ENCODE measurements around the gene ZFYVE1.
A peak's percentile ranks its signal among the peaks of the same experiment; 100 is the strongest.

DNA sequence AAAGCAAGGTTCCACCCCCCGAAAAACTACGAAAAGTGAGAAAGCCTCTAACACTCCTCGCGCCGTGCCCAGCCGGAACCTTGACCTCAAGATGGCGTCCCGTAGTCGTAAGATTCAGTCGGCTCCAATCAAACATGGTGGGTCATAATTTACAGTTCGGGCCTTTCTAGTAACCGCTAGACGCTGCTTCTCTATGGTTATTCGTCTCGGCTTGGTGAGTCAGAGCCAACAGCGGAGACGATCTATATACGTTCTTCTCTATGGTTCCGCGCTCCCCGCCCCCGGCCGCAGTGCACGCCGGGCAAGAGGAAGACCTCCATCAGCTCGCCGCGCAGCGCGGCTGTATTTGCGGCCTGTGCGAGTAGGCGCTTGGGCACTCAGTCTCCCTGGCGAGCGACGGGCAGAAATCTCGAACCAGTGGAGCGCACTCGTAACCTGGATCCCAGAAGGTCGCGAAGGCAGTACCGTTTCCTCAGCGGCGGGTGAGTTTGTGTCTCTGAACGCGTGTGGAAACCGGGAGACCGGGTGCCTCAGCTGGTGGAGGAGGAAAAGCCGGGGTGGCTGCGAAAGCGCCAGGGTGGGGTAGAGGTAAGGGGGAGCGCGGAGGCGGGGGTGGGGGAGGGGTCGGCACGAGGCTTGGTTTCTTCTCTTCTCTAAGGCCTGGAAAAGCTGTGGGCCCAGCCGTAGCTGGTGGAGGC, 31.5 kb upstream of the ZFYVE1 start, which contains the start of gene RBM25:
- TF ChIP-seq, protein P1, sequence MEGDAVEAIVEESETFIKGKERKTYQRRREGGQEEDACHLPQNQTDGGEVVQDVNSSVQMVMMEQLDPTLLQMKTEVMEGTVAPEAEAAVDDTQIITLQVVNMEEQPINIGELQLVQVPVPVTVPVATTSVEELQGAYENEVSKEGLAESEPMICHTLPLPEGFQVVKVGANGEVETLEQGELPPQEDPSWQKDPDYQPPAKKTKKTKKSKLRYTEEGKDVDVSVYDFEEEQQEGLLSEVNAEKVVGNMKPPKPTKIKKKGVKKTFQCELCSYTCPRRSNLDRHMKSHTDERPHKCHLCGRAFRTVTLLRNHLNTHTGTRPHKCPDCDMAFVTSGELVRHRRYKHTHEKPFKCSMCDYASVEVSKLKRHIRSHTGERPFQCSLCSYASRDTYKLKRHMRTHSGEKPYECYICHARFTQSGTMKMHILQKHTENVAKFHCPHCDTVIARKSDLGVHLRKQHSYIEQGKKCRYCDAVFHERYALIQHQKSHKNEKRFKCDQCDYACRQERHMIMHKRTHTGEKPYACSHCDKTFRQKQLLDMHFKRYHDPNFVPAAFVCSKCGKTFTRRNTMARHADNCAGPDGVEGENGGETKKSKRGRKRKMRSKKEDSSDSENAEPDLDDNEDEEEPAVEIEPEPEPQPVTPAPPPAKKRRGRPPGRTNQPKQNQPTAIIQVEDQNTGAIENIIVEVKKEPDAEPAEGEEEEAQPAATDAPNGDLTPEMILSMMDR (IDR thresholded peaks at IDR 0.05; ENCODE audit: insufficient read depth, low read length): no peak
- TF ChIP-seq POLR2AphosphoS5 (IDR thresholded peaks at IDR 0.05; ENCODE audit: low read depth): peak; percentile 93
- TF ChIP-seq GABPA (IDR thresholded peaks at IDR 0.05; ENCODE audit: low read depth): no peak

Measured in HL-60 (cell line).